OCI-LY1 (cell line): ENCODE measurements around the gene BTBD16.

ENCODE experiments used
- H2AFZ ChIP-seq: fragments of 200-600 bp; sonication (generic), shearing (Covaris generic); 2 replicates; pipeline ENCODE4 v1.6.0; 2014; ENCODE audit warnings: antibody characterized with exemption, mild to moderate bottlenecking, low read length
- H3F3A ChIP-seq: fragments of 200-600 bp; sonication (generic), shearing (Covaris generic); 2 replicates; pipeline ENCODE4 v1.6.0; 2014; ENCODE audit warnings: mild to moderate bottlenecking, antibody characterized with exemption, low read length, moderate library complexity; ENCODE audit not compliant: insufficient read depth
- H3K27ac ChIP-seq: fragments of 200-600 bp; sonication (generic); 2 replicates; pipeline ENCODE4 v1.5.1; 2014; ENCODE audit warnings: low read length, mixed run types, mild to moderate bottlenecking, low read depth; ENCODE audit not compliant: poor library complexity, severe bottlenecking
- H3K27me3 ChIP-seq: fragments of 200-600 bp; sonication (generic); 2 replicates; pipeline ENCODE4 v1.6.0; 2014; ENCODE audit warnings: antibody characterized with exemption, mild to moderate bottlenecking, low read length, moderate library complexity; ENCODE audit not compliant: insufficient read depth
- H3K36me3 ChIP-seq: fragments of 200-600 bp; sonication (generic); 2 replicates; pipeline ENCODE4 v1.6.1; 2014; ENCODE audit warnings: mild to moderate bottlenecking, antibody characterized with exemption, low read length, moderate library complexity, mixed read lengths; ENCODE audit not compliant: insufficient read depth
- H3K4me1 ChIP-seq: fragments of 200-600 bp; sonication (generic); 2 replicates; pipeline ENCODE4 v1.5.1; 2014; ENCODE audit warnings: mild to moderate bottlenecking, low read length, moderate library complexity; ENCODE audit not compliant: insufficient read depth, severe bottlenecking
- H3K4me2 ChIP-seq: fragments of 200-600 bp; sonication (generic), shearing (Covaris generic); 2 replicates; pipeline ENCODE4 v1.6.1; 2014; ENCODE audit warnings: low read length
- H3K4me3 ChIP-seq: fragments of 200-600 bp; sonication (generic); 2 replicates; pipeline ENCODE4 v1.5.1; 2014; ENCODE audit warnings: low read length, low read depth, mild to moderate bottlenecking, mixed read lengths; ENCODE audit not compliant: poor library complexity, severe bottlenecking
- H3K79me2 ChIP-seq: fragments of 200-600 bp; shearing (Covaris generic); 2 replicates; pipeline ENCODE4 v1.6.1; 2016; ENCODE audit warnings: mixed run types, low read length, mixed read lengths; ENCODE audit not compliant: insufficient read depth
- H3K9ac ChIP-seq: fragments of 200-600 bp; sonication (generic), shearing (Covaris generic); 2 replicates; pipeline ENCODE4 v1.6.1; 2014; ENCODE audit warnings: mild to moderate bottlenecking, low read length, mixed read lengths
- H3K9me2 ChIP-seq: fragments of 200-600 bp; sonication (generic), shearing (Covaris generic); 2 replicates; pipeline ENCODE4 v1.6.1; 2014; ENCODE audit warnings: low read depth, mild to moderate bottlenecking, low read length, mixed read lengths
- H3K9me3 ChIP-seq: fragments of 200-600 bp; shearing (Covaris generic); 2 replicates; pipeline ENCODE4 v1.6.1; 2014; ENCODE audit warnings: low read length, mixed read lengths
- H4K20me1 ChIP-seq: fragments of 200-600 bp; sonication (generic), shearing (Covaris generic); 2 replicates; pipeline ENCODE4 v1.6.0; 2016; ENCODE audit warnings: mild to moderate bottlenecking, low read length; ENCODE audit not compliant: insufficient read depth
- CTCF ChIP-seq: fragments of 200-600 bp; sonication (generic), shearing (Covaris generic); IDR thresholded peaks from 2 replicates; pipeline ENCODE4 v1.5.1; 2017; ENCODE audit warnings: mild to moderate bottlenecking, antibody characterized with exemption, low read length, moderate library complexity, mixed read lengths
- EZH2 ChIP-seq: fragments of 200-600 bp; sonication (generic), shearing (Covaris generic); IDR thresholded peaks from 2 replicates; pipeline ENCODE4 v1.8.0; 2017; ENCODE audit warnings: borderline replicate concordance, mixed run types, mild to moderate bottlenecking, antibody characterized with exemption, low read length, moderate library complexity, mixed read lengths

BTBD16 gene

GRCh38 chr10:122241836-122242235 lies 29.3 kb upstream of the BTBD16 start:
- Histone ChIP-seq H3K27ac (no peak overlapping the region), H4K20me1 (no peaks in the 10 kb centered on the region), H3F3A (no peaks in the 10 kb centered on the region), H2AFZ (no peak overlapping the region), H3K36me3 (no peaks in the 10 kb centered on the region), H3K27me3 (no peaks in the 10 kb centered on the region), H3K4me3 (no peak overlapping the region), H3K4me1 (no peaks in the 10 kb centered on the region), H3K4me2 (no peak overlapping the region), H3K79me2 (no peaks in the 10 kb centered on the region), H3K9ac (no peak overlapping the region), H3K9me2 (no peaks in the 10 kb centered on the region), H3K9me3 (no peaks in the 10 kb centered on the region)
- no peak for TF ChIP-seq CTCF
- TF ChIP-seq EZH2: no peak

- Histone ChIP-seq H3K36me3 (no peaks in the 10 kb centered on the region), H2AFZ (no peak overlapping the region)
Measured at GRCh38 chr10:122243550-122243949, 27.5 kb upstream of the BTBD16 start.

GRCh38 chr10:122244001-122244975 lies 26.8 kb upstream of the BTBD16 start:
- no peak overlapping the region for H3K4me2 ChIP-seq
- H3K27me3 ChIP-seq: no peaks in the 10 kb centered on the region
- no peaks in the 10 kb centered on the region for H3F3A ChIP-seq
- no peaks in the 10 kb centered on the region for H3K79me2 ChIP-seq
- no peak overlapping the region for H3K4me3 ChIP-seq
- no peaks in the 10 kb centered on the region for H3K4me1 ChIP-seq
- H3K9me2 ChIP-seq: no peaks in the 10 kb centered on the region
- H4K20me1 ChIP-seq: no peaks in the 10 kb centered on the region
- H2AFZ ChIP-seq: no peak overlapping the region
- no peak overlapping the region for H3K9ac ChIP-seq
- H3K36me3 ChIP-seq: no peaks in the 10 kb centered on the region
- TF ChIP-seq CTCF (no peak), EZH2 (no peak)
- H3K9me3 ChIP-seq: no peaks in the 10 kb centered on the region
- H3K27ac ChIP-seq: no peak overlapping the region

More at GRCh38 chr10:122243550-122243949, 27.5 kb upstream of the BTBD16 start:
- no peaks in the 10 kb centered on the region for H3K9me3 ChIP-seq
- H3K9me2 ChIP-seq: no peaks in the 10 kb centered on the region
- H3K9ac ChIP-seq: no peak overlapping the region
- no peaks in the 10 kb centered on the region for H4K20me1 ChIP-seq
- TF ChIP-seq CTCF (no peak), EZH2 (no peak)
- no peak overlapping the region for H3K27ac ChIP-seq
- no peaks in the 10 kb centered on the region for H3K4me1 ChIP-seq
- no peaks in the 10 kb centered on the region for H3K27me3 ChIP-seq
- H3K4me2 ChIP-seq: no peak overlapping the region
- no peaks in the 10 kb centered on the region for H3F3A ChIP-seq
- no peaks in the 10 kb centered on the region for H3K79me2 ChIP-seq
- no peak overlapping the region for H3K4me3 ChIP-seq
